ENCODE results near the gene MED19. TPM values are rescaled to one million over a fixed set of nuclear protein-coding genes. Genes with fewer than 3 reads are reported as not detected.

Gene MED19
- total and polyA plus RNA-seq, 8 donors, result 4.4 to 31.7 (median 16.8) TPM; not detected in 1

GRCh38 chr11:57751676-57752253 is 39.8 kb upstream of the MED19 start, which contains the start of gene BTBD18:
TSS of gene BTBD18 (minus strand) at chr11:57751819. CDS start at chr11:57751188, 631 bp downstream.
- Histone ChIP-seq H3K27ac (peak within 1 kb of the TSS in 2 of 5 donors; percentile 12 to 19), H3K9me3 (no peaks in the 10 kb centered on the region), H3K4me1 (peaks cover 0 to 11% (median 6%) of the 10 kb centered on the region in 4 donors), H3K27me3 (no peaks in the 10 kb centered on the region), H3K36me3 (peaks cover 0 to 18% (median 6%) of the 10 kb centered on the region in 4 donors), H3K4me3 (no peak within 1 kb of the TSS)
- WGBS, 5 donors, result 36 to 48% (median 37%) methylated on average over 9 to 10 of the region's 10 CpGs
- TF ChIP-seq POLR2AphosphoS5 (IDR thresholded peaks at IDR 0.05), result peak in 1 of 3 donors; percentile 51
- no peak for TF ChIP-seq POLR2A (IDR thresholded peaks at IDR 0.05)
- peak in 4 of 7 experiments; percentile 12 to 52 (median 38) for TF ChIP-seq CTCF (IDR thresholded peaks at IDR 0.05)
- intact Hi-C loops (cut with DNase I; ENCODE audit: low total_unique reads), result loop anchor here (5.0 kb wide), 1 partner anchor 51 kb away; no protein-coding TSS in a partner anchor
- DNase-seq, result peak; percentile 56 to 81

GRCh38 chr11:57751176-57751575 is 39.2 kb upstream of the MED19 start:
- TF ChIP-seq POLR2A (IDR thresholded peaks at IDR 0.05) (no peak), EP300 (IDR thresholded peaks at IDR 0.05) (no peak), CTCF (IDR thresholded peaks at IDR 0.05) (no peak), POLR2AphosphoS5 (IDR thresholded peaks at IDR 0.05) (no peak)
- intact Hi-C loops (cut with DNase I; ENCODE audit: low total_unique reads), result loop anchor here (5.0 kb wide), 1 partner anchor 51 kb away; no protein-coding TSS in a partner anchor
- H3K4me3 ChIP-seq, result no peak overlapping the region
- peaks cover 0 to 11% (median 6%) of the 10 kb centered on the region in 4 donors for H3K4me1 ChIP-seq
- H3K27me3 ChIP-seq, result no peaks in the 10 kb centered on the region
- H3K27ac ChIP-seq, result no peak overlapping the region
- no peaks in the 10 kb centered on the region for H3K9me3 ChIP-seq
- H3K36me3 ChIP-seq, result peaks cover under 1 to 24% (median 10%) of the 10 kb centered on the region in 4 donors
- DNase-seq, result no peak

- no peak overlapping the region for H3K27ac ChIP-seq
- no peaks in the 10 kb centered on the region for H3K27me3 ChIP-seq
- H3K4me1 ChIP-seq, result peaks cover 9 to 23% (median 17%) of the 10 kb centered on the region in 4 donors
- no peak for DNase-seq
- WGBS, 5 donors, result 78 to 97% (median 90%) methylated on average over 1 of the region's 1 CpG
- H3K36me3 ChIP-seq, result peaks cover 26 to 63% (median 47%) of the 10 kb centered on the region in 4 donors
- intact Hi-C loops (cut with DNase I; ENCODE audit: low total_unique reads), result no loop called here
- H3K9me3 ChIP-seq, result no peaks in the 10 kb centered on the region
- no peak overlapping the region for H3K4me3 ChIP-seq
- TF ChIP-seq POLR2A (IDR thresholded peaks at IDR 0.05), result no peak
Observed at GRCh38 chr11:57746920-57747319, 34.9 kb upstream of the MED19 start.

- intact Hi-C loops (cut with DNase I; ENCODE audit: low total_unique reads), result no loop called here
- Histone ChIP-seq H3K4me1 (peaks cover 9 to 27% (median 21%) of the 10 kb centered on the region in 4 donors), H3K36me3 (peaks cover 26 to 63% (median 48%) of the 10 kb centered on the region in 4 donors), H3K4me3 (no peak overlapping the region), H3K27ac (no peak overlapping the region), H3K9me3 (no peaks in the 10 kb centered on the region), H3K27me3 (no peaks in the 10 kb centered on the region)
- TF ChIP-seq EP300 (IDR thresholded peaks at IDR 0.05) (no peak), POLR2A (IDR thresholded peaks at IDR 0.05) (no peak), POLR2AphosphoS5 (IDR thresholded peaks at IDR 0.05) (no peak), CTCF (IDR thresholded peaks at IDR 0.05) (no peak)
- DNase-seq, result no peak
- 71 to 83% (median 74%) methylated on average over 5 of the region's 5 CpGs for WGBS, 5 donors
Observed at GRCh38 chr11:57745206-57745605, 33.2 kb upstream of the MED19 start.

- H3K27ac ChIP-seq, result no peak overlapping the region
- intact Hi-C loops (cut with DNase I; ENCODE audit: low total_unique reads), result no loop called here
Observed at GRCh38 chr11:57744357-57744756, 32.3 kb upstream of the MED19 start.

More at GRCh38 chr11:57744357-57744756, 32.3 kb upstream of the MED19 start:
- no peaks in the 10 kb centered on the region for H3K9me3 ChIP-seq
- H3K4me1 ChIP-seq, result peaks cover 9 to 27% (median 21%) of the 10 kb centered on the region in 4 donors
- no peak for DNase-seq
- peaks cover 26 to 66% (median 52%) of the 10 kb centered on the region in 4 donors for H3K36me3 ChIP-seq
- 83 to 96% (median 90%) methylated on average over 2 of the region's 2 CpGs for WGBS, 5 donors
- TF ChIP-seq CTCF (IDR thresholded peaks at IDR 0.05), result no peak
- no peak for TF ChIP-seq POLR2A (IDR thresholded peaks at IDR 0.05)
- TF ChIP-seq EP300 (IDR thresholded peaks at IDR 0.05), result no peak
- TF ChIP-seq POLR2AphosphoS5 (IDR thresholded peaks at IDR 0.05), result no peak
- no peaks in the 10 kb centered on the region for H3K27me3 ChIP-seq
- no peak overlapping the region for H3K4me3 ChIP-seq
